HG02610 (cell line): Measurements from ENCODE around the gene LRBA.

ENCODE experiments used
- ATAC-seq: cut with Tn5 transposase; IDR thresholded peaks from one replicate; pipeline ENCODE4 v1.9.1; 2021; ENCODE audit warnings: mild to moderate bottlenecking, moderate library complexity; ENCODE audit not compliant: unreplicated experiment

LRBA gene

DNA sequence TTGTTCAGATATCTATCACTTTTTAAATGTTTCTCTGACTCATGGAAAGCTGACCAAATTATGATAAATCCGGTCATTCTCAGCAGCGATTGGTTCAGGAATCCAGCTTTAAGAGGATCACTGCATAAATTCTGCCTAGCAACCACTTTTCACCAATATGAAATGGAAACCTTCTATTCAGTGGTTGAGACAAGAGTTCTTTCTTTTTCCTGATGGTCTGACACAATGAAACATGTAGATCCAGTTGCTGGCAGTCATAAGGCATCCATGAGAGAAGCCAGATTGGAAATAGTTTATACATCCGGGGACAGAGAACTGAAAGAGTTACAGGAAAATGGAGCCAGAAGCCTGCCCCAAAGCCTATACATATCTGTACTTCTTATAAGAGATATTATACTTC lies 406.0 kb downstream of the LRBA start:
- no peak for ATAC-seq

DNA sequence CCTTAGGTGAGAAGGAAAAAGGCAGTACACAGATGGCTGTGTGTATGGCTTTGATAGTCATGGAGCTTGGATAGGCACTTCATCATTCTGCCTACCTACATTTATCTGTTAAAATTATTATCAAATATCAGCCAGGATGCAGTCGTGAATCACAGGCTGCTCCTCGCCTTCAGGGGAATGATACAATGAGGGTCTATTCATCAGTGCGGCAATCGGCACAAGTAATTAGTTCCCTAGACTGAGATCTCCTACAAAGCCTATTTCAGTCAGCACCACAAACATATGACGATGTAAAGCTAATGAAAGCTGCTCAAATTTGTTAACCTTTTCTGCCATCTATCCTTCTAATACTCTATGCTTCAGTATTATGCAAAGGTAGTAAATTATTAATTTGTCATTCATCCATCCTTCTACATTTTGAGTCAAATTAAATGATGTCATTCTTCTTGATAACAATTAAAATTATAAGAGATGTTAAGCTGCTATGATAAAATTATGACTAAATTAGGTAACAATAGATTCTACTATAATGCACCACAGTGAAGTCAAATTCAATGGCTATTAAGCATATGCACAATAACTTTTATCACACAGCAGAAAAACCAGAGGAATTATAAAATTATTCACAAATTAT lies 414.2 kb downstream of the LRBA start:
- no peak for ATAC-seq

DNA sequence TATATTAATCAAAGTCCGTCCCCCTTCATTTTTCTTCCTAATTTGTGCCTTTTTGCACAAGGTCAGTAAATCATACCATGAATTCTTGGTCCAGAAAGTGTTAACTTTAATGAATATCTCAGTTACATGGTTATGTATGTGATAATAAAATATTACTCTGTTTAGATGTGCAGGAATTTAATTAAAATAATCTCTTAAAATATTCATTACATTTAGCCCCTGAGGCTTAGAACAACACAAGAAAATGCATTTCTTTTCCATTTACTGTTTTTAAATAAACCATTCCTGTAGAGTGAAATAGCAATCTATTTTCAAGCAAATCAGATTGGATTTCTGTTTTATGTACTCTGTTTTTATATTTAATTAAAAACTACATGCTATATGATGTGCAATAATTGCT lies 415.5 kb downstream of the LRBA start:
- no peak for ATAC-seq

DNA sequence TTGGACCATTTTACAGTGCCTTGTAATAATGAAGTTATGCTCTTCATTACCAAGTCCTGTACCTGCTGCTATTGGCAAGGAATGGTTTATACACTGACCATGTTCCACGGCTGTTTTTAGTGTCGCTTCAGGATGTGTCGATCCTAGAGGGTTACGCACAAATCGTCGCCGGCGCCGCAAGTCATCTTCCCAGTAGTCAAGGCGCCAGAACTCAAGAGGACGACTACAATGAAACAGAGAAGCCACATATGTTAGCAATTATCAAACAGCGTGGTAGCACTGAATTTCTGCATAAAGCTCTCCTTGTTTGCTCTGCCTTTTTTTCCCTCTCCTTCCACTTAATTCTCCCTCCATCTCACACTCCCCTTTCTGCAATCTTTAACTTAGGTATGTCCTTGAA lies 416.2 kb downstream of the LRBA start:
- ATAC-seq: no peak

DNA sequence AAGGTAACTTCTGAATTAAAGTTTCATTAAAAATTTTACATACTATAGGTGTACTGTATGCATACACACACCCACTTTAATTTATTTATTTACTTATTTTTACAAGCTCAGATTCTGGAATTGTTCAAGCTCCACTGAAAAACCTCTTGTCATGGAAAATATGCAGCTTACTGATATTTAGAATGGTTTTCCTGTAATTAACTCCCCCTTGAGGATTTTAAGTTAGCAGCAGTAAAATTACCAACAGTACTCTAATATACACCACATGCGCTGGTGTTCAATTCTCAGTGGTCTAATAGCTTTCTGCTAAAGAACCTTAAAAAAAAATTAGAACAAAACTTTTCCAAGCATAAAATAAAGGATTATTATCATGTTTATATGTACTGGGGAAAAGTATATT lies 421.1 kb downstream of the LRBA start:
- ATAC-seq: no peak

DNA sequence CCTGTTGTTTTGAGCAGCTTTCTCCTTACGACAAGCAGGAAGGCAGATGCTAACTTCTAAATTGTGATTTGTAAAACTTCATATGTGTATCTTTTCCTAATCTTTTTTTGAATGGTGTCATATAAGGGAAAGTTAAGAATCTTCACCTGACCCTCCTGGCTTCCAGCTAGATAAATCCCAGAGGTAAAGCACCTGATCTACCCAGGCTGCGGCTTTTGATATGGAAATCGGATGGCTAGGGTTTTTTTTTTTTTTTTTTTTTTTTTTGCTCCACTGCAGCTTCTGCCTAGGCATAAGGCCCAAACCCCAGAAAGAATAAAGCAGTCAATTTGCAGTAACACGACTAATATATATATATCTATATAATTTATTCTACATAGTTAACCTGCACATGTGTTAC lies 423.2 kb downstream of the LRBA start:
- no peak for ATAC-seq

DNA sequence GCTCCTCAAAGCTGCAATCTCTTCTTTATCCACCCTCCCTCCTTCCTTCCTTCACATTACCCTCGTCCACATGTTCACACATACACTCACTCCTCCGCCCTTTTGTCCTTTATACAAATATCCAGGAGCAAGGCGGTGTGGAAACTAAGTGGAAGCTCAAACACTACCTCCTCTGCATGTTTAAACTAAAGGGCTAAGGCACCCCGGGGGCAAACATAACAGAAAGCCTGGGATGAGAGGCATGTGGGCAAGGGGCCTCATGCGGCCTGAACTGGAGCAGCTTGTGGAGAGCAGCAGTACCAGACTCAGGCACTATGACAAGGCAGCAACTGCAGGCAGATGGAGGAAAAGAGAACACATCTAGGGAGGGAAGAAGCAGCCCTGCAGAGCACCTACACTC lies 423.7 kb downstream of the LRBA start:
- ATAC-seq: no peak

DNA sequence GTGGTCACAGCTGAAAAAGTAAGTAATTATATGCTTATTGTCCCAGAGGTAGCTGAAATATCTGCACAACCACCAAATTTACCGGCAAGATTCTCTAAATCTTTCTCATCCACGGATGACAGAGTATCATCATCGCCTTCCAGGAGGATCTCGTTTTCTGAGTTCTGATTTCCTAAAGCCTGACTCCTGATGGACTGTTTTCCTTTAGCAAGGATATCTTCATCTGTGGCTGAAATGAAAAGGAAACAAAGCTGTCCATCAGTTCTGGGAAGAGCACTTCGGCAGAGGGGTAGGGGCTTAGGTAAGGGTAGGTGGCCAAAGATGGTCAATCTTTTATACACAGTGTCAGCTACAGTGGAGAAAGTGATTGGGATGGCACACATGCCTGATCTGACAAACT lies 424.5 kb downstream of the LRBA start:
- ATAC-seq: no peak

DNA sequence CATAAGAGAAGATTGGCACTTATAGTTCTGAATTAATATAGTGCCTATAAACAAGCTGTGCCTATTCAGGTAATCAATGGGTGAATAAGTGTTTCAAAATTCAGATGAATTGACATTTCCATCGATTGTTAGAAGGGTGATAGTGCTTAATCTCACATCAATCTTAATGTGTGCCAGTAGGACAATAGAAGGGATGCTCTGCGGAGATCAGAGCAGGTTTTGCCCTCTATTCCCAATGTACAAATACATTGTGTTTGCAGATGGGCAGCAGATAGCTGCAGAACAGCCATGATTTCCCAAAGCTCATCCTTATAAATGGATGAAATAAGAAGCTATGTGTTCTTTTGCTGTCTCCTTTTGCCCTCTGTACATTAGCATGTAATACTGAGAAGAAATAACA lies 425.9 kb downstream of the LRBA start:
- ATAC-seq: no peak

DNA sequence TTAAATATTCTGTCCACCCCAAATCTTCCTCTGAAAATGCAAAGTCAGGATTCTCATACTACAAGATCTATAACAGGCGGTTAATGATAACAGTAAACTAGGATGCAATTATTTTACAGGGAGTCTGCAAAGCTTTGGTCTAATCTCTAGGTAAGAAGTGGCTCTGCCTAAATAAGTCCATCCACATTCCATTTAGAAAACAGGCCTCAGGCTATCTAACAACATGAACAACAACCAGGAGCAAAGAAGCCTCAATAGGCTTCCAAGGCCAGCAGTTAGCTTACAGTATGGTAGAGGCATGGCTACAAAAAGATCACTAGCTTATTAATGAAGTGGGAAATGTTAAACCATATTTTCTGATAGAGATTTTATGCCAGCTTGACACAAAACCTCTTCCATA lies 426.8 kb downstream of the LRBA start:
- ATAC-seq: no peak

DNA sequence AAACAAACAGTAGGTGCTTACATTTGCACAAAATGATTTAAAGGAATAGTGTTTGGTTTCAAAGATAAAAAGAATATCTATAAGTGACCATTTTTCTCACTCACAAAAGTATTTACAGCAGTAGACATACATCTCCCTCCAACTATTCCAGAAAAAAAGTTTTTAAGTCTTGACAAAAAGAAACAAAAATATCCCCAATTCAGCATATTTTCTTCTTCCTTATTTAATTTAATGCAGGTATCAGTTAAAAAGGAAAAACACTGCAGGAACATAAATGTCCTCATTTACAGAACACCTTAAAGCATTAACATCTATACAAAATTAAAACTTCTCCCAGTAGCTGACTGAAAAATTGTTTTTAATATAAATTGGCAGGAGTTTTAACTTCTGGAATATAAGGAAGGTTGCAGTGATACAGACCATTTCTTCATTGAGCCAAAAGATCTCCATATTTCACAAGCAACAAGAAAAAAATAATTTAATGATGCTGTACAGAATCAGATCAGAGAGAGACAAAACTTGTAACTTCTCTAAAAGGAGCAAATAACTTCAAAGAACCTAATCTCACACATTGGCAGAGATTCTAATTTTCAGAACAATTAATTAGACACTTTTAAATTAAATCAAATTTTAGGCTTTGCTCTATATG lies 428.8 kb downstream of the LRBA start:
- ATAC-seq: no peak

DNA sequence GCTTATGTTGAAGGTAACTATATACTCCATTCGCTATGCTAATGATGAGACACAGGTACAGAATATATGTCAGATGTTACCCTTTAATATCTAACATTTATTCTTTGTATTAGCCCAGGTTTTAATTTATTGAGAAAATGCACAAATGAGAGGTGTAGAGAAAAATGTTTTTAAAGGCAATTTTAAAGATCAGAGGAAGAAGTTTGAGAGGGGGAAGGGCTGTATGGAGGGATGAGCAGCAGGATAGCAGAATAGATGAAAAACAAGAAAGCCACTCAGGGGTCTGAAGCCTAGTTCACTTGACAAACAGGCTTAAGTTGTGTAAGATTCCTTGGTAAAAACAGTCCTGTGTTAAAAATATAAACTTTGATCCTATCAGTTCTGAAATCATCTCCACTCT lies 429.5 kb downstream of the LRBA start:
- no peak for ATAC-seq

DNA sequence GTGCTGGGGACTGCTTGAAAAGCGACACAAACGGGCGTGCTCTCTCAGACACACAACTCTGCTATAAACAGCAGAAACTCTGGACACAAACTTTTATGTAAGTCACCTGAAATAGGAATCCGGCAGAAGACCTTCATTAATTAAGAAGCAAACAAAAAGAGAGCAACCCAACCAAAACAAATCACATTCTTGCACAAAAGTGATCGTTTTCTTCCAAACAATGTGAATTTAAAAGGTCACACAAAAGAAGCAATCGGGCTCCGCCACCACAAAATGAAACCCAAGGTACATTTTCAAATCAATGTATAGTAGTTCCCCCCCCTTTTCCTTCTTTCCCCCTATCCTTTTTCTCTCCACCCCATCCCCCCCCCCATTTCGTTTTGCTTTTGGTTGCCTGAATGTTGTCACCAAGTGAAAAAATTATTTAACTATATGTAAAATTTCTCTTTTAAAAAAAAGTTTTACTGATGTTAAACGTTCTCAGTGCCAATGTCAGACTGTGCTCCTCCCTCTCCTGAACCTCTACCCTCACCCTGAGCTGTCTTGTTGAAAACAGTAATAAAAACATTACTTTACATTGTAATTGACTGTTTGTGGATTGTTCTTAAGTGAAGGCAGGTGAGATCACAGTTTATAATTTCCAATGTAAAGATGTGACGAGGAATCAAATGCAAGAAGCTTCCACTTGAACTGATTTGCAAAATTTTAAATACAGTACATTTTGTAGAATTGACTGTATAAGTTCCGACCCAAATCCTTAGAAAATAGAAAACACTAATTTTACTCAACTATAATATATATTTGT lies 430.8 kb downstream of the LRBA start:
- ATAC-seq: no peak

DNA sequence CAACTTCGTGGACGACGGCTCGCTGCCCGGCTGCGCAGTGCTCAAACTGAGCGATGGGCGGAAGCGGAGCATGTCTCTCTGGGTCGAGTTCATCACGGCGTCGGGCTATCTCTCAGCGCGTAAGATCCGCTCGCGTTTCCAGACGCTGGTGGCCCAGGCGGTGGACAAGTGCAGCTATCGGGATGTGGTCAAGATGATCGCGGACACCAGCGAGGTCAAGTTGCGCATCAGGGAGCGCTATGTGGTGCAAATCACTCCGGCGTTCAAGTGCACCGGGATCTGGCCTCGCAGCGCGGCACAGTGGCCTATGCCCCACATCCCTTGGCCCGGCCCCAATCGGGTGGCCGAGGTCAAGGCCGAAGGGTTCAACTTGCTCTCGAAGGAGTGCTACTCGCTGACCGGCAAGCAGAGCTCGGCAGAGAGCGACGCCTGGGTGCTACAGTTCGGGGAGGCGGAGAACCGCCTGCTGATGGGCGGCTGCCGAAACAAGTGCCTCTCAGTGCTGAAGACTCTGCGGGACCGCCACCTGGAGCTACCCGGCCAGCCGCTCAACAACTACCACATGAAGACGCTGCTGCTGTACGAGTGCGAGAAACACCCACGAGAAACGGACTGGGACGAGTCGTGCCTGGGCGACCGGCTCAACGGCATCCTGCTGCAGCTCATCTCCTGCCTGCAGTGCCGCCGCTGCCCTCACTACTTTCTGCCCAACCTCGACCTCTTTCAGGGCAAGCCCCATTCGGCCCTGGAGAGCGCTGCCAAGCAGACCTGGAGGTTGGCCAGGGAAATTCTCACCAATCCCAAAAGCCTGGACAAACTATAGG lies 431.6 kb downstream of the LRBA start:
- no peak for ATAC-seq

DNA sequence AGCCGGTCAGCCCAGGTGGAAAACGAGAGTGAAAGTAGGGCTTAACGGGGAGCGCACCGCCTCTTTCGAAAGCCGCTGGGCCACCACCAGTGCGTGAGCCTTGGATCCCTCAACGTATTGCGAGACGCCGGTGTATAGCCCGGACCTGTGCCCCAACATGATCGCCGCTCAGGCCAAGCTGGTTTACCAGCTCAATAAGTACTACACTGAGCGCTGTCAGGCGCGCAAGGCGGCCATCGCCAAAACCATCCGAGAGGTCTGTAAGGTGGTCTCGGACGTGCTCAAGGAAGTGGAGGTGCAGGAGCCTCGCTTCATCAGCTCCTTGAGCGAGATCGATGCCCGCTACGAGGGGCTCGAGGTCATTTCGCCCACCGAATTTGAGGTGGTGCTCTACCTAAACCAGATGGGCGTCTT lies 432.2 kb downstream of the LRBA start:
- no peak for ATAC-seq

DNA sequence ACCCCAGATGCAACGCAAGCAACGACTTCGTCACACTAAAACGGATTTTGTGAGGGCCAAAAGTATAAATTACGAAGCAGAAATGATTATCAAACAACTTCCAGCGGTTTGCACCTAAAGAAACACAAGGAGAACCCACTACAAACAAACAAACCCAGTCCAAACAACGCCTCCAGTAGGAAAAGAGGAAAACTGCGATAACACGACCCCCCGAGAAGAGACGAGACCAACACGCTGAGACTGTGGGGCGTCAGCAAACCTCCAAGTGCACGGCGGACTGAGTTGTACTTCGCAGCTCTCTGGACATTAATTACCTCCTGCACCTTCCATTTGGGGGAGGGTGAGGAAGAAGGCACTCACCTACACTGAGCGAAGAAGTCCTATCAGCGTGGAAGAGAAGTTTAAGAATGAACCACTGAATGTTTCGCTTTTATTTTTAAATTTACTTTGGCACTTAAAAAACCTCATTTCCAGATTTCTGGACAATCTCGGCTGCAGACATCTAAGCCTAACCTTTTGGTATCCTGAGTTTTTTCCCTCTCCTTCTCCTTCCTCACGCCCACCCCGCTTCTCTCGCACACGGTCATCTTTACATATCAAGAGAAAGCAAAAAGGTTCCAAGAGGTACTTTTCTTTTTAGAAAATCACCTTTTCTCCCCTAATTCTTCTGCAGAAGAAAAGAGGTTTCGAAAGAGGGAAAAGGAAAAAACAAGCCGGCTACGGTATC lies 432.8 kb downstream of the LRBA start, which contains the start of gene MAB21L2:
MAB21L2 (plus strand) TSS at position 6 of the 727 bp plus-strand sequence. CDS start 879 bp downstream, outside the sequence.
- ATAC-seq: no peak

DNA sequence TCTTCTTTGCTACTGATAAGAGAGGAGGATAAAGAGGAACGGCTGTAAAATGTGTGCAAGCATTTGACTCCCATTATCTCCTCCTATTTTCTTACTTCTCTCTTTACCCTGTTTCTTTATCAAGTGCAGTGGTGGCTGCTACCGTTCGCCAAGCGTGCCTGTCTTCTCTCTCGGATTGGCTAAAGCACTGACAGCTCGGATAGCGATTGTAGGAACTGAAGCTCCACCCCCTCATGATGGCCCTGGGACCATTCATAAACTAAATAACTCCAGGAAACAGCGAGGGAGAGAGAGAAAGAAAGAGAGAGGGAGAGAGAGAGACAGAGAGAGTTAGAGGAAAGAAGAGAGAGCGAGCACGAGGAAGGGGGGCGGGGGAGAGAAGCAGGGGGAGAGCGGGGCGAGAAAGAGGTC lies 433.4 kb downstream of the LRBA start:
- no peak for ATAC-seq

DNA sequence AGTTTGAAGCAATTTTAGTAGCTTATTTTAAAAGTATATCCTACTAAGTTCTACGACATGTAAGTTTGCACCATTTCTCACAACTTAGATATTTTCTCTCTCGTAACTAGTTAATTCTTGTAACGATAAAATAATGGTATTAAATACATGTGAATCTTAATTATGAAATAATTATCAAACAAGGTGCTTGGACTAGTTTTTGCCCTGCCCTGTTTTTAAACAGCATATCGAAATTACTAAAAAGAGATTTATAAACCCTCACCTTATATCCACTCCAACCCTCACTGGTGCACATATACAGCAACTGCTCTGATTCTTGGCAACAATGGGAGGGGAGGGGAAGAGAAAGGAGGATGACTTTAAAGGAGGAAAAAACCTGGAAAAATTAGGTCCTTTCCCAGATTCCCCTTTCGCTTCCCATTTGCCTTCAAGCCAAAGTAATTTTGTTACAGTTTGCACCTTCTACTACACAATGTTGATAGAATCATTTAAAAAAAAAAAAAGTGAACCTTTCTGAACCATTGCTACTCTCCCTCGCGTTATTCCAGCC lies 434.0 kb downstream of the LRBA start:
- no peak for ATAC-seq

DNA sequence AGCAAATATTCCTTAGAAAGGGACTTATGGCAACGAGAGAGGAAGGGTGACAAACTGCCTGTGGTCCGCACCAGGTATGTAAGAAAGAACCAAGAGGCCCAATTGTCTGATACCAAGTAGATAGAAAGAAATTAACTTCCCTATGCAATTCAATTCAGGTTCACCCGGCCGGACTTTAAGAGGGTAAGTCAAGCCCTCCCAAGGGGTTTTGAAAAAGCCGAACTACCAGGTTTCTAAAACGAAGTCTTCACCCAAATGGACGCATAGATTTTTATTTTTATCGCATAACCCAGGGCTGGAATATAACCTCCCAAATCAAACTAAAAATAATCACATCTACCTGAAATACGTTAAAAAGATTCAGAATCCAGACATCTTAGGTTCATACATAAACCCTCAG lies 434.8 kb downstream of the LRBA start:
- no peak for ATAC-seq

DNA sequence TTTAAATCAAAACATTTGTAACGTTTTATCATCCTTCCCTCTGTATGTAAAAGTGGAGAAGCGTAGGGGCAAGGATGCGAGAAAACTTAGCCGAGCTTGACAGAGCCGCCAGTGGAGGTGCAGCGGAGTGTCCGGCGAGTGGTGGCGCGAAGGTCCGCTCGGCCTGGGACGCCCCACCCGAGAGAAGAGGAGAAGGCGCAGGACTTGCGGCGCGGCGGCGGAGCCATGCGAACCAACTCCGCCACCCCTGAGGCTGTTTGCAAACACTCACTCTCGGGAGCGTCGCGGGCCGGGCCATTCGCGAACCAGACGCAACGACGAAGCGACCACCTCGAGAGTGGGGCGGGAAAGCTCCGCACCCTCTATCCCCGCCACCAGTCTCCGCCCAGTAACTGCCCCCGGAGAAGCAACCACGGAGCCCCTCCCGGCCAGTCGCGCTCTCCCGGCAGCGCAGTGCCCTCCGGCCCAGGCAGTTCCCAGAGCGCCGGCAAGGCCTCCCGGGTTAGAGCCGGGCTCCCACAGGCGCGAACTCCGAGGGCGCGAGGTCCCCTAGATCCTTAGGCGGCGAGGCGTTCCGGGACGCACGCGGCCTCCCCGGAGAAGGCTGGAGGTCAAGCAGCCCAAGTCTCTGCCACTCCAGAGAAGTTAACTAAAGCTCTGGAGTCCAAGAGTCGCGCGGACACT lies 435.4 kb downstream of the LRBA start:
- no peak for ATAC-seq
